OCI-LY1 (cell line): ENCODE results near the gene SLC38A2.
A peak's percentile ranks its signal among the peaks of the same experiment; 100 is the strongest.

Source experiments
- H2AFZ ChIP-seq: fragments of 200-600 bp; sonication (generic), shearing (Covaris generic); 2 replicates; pipeline ENCODE4 v1.6.0; 2014; ENCODE audit warnings: antibody characterized with exemption, mild to moderate bottlenecking, low read length
- H3F3A ChIP-seq: fragments of 200-600 bp; sonication (generic), shearing (Covaris generic); 2 replicates; pipeline ENCODE4 v1.6.0; 2014; ENCODE audit warnings: mild to moderate bottlenecking, antibody characterized with exemption, low read length, moderate library complexity; ENCODE audit not compliant: insufficient read depth
- H3K27ac ChIP-seq: fragments of 200-600 bp; sonication (generic); 2 replicates; pipeline ENCODE4 v1.5.1; 2014; ENCODE audit warnings: low read length, mixed run types, mild to moderate bottlenecking, low read depth; ENCODE audit not compliant: poor library complexity, severe bottlenecking
- H3K27me3 ChIP-seq: fragments of 200-600 bp; sonication (generic); 2 replicates; pipeline ENCODE4 v1.6.0; 2014; ENCODE audit warnings: antibody characterized with exemption, mild to moderate bottlenecking, low read length, moderate library complexity; ENCODE audit not compliant: insufficient read depth
- H3K36me3 ChIP-seq: fragments of 200-600 bp; sonication (generic); 2 replicates; pipeline ENCODE4 v1.6.1; 2014; ENCODE audit warnings: mild to moderate bottlenecking, antibody characterized with exemption, low read length, moderate library complexity, mixed read lengths; ENCODE audit not compliant: insufficient read depth
- H3K4me1 ChIP-seq: fragments of 200-600 bp; sonication (generic); 2 replicates; pipeline ENCODE4 v1.5.1; 2014; ENCODE audit warnings: mild to moderate bottlenecking, low read length, moderate library complexity; ENCODE audit not compliant: insufficient read depth, severe bottlenecking
- H3K4me2 ChIP-seq: fragments of 200-600 bp; sonication (generic), shearing (Covaris generic); 2 replicates; pipeline ENCODE4 v1.6.1; 2014; ENCODE audit warnings: low read length
- H3K4me3 ChIP-seq: fragments of 200-600 bp; sonication (generic); 2 replicates; pipeline ENCODE4 v1.5.1; 2014; ENCODE audit warnings: low read length, low read depth, mild to moderate bottlenecking, mixed read lengths; ENCODE audit not compliant: poor library complexity, severe bottlenecking
- H3K79me2 ChIP-seq: fragments of 200-600 bp; shearing (Covaris generic); 2 replicates; pipeline ENCODE4 v1.6.1; 2016; ENCODE audit warnings: mixed run types, low read length, mixed read lengths; ENCODE audit not compliant: insufficient read depth
- H3K9ac ChIP-seq: fragments of 200-600 bp; sonication (generic), shearing (Covaris generic); 2 replicates; pipeline ENCODE4 v1.6.1; 2014; ENCODE audit warnings: mild to moderate bottlenecking, low read length, mixed read lengths
- H3K9me2 ChIP-seq: fragments of 200-600 bp; sonication (generic), shearing (Covaris generic); 2 replicates; pipeline ENCODE4 v1.6.1; 2014; ENCODE audit warnings: low read depth, mild to moderate bottlenecking, low read length, mixed read lengths
- H3K9me3 ChIP-seq: fragments of 200-600 bp; shearing (Covaris generic); 2 replicates; pipeline ENCODE4 v1.6.1; 2014; ENCODE audit warnings: low read length, mixed read lengths
- H4K20me1 ChIP-seq: fragments of 200-600 bp; sonication (generic), shearing (Covaris generic); 2 replicates; pipeline ENCODE4 v1.6.0; 2016; ENCODE audit warnings: mild to moderate bottlenecking, low read length; ENCODE audit not compliant: insufficient read depth
- CTCF ChIP-seq: fragments of 200-600 bp; sonication (generic), shearing (Covaris generic); IDR thresholded peaks from 2 replicates; pipeline ENCODE4 v1.5.1; 2017; ENCODE audit warnings: mild to moderate bottlenecking, antibody characterized with exemption, low read length, moderate library complexity, mixed read lengths
- EZH2 ChIP-seq: fragments of 200-600 bp; sonication (generic), shearing (Covaris generic); IDR thresholded peaks from 2 replicates; pipeline ENCODE4 v1.8.0; 2017; ENCODE audit warnings: borderline replicate concordance, mixed run types, mild to moderate bottlenecking, antibody characterized with exemption, low read length, moderate library complexity, mixed read lengths

Gene SLC38A2

DNA sequence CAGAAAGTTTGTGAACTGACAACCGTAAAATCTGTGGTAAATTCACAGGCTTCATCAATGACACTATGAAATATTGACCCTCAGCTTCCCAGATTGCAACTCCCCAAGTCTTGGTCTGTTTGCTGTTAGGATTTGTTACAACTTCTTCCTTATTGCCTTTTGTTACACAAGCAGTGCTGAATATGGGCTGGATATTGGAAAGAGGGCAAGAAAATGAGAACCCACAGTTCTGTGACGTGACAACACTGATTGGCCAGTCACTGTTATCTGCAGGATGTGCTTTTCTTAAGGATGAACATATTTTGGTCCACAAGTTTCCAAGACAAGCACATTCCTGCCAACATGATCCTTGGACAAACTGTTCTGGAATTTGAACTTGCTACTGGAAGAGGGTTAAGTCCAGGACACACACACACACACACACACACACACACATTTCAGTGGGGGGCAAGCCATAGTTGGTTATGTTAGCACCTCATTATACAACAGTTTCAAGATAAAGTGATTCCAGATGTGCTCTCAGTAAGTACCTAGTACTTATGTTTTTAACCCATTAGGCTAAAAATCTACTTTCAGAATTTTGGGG is 16.6 kb upstream of the SLC38A2 start:
- Histone ChIP-seq H3K9ac (no peak overlapping the region), H3K27me3 (no peaks in the 10 kb centered on the region), H3K9me3 (no peaks in the 10 kb centered on the region), H3F3A (peaks cover 8% of the 10 kb centered on the region; the same call in 1 of the 2 replicates), H2AFZ (no peak overlapping the region), H3K27ac (peak overlapping the region; percentile 87), H3K4me3 (no peak overlapping the region), H4K20me1 (no peaks in the 10 kb centered on the region), H3K4me2 (peak overlapping the region; percentile 61), H3K79me2 (no peaks in the 10 kb centered on the region), H3K4me1 (peaks cover 84% of the 10 kb centered on the region), H3K9me2 (no peaks in the 10 kb centered on the region), H3K36me3 (no peaks in the 10 kb centered on the region)
- TF ChIP-seq CTCF (no peak), EZH2 (no peak)

- Histone ChIP-seq H3K27ac (peak overlapping the region; percentile 87), H3K9me2 (no peaks in the 10 kb centered on the region), H3K4me1 (peaks cover 86% of the 10 kb centered on the region), H3K36me3 (no peaks in the 10 kb centered on the region), H3K79me2 (no peaks in the 10 kb centered on the region), H4K20me1 (no peaks in the 10 kb centered on the region), H2AFZ (no peak overlapping the region), H3K9me3 (no peaks in the 10 kb centered on the region), H3K4me3 (peak overlapping the region; percentile 43), H3K4me2 (peak overlapping the region; percentile 61), H3K9ac (no peak overlapping the region), H3F3A (peaks cover 8% of the 10 kb centered on the region; the same call in 1 of the 2 replicates), H3K27me3 (no peaks in the 10 kb centered on the region)
- TF ChIP-seq CTCF: no peak
- no peak for TF ChIP-seq EZH2
These were observed 16.0 kb upstream of the SLC38A2 start for GRCh38 chr12:46388427-46389021.

GRCh38 chr12:46387670-46388069 is 15.1 kb upstream of the SLC38A2 start:
- no peak overlapping the region for H2AFZ ChIP-seq
- no peaks in the 10 kb centered on the region for H3K27me3 ChIP-seq
- no peaks in the 10 kb centered on the region for H4K20me1 ChIP-seq
- H3K4me3 ChIP-seq: peak overlapping the region; percentile 43
- peak overlapping the region; percentile 61 for H3K4me2 ChIP-seq
- no peaks in the 10 kb centered on the region for H3K9me3 ChIP-seq
- peaks cover 86% of the 10 kb centered on the region for H3K4me1 ChIP-seq
- H3F3A ChIP-seq: peaks cover 8% of the 10 kb centered on the region; the same call in 1 of the 2 replicates
- no peaks in the 10 kb centered on the region for H3K9me2 ChIP-seq
- no peak for TF ChIP-seq EZH2
- TF ChIP-seq CTCF: no peak
- H3K79me2 ChIP-seq: no peaks in the 10 kb centered on the region
- H3K27ac ChIP-seq: peak overlapping the region; percentile 87
- peak overlapping the region; percentile 52 for H3K9ac ChIP-seq
- no peaks in the 10 kb centered on the region for H3K36me3 ChIP-seq
